Neural progenitor cell (in vitro differentiated cells): ENCODE data around the gene TLNRD1.

Experiments used
- CTCF ChIP-seq: fragments of 200-600 bp; sonication (generic); IDR thresholded peaks from 2 replicates; pipeline ENCODE4 v1.5.1; 2017; ENCODE audit warnings: antibody characterized with exemption, mild to moderate bottlenecking
- EZH2 ChIP-seq: fragments of 200-600 bp; sonication (generic); IDR thresholded peaks from 2 replicates; pipeline ENCODE4 v1.6.1; 2017; ENCODE audit warnings: antibody characterized with exemption, mild to moderate bottlenecking, moderate library complexity
- EZH2phosphoT487 ChIP-seq: fragments of 200-600 bp; sonication (generic); IDR thresholded peaks from 2 replicates; pipeline ENCODE4 v1.6.1; 2017; ENCODE audit warnings: antibody characterized with exemption

DNA sequence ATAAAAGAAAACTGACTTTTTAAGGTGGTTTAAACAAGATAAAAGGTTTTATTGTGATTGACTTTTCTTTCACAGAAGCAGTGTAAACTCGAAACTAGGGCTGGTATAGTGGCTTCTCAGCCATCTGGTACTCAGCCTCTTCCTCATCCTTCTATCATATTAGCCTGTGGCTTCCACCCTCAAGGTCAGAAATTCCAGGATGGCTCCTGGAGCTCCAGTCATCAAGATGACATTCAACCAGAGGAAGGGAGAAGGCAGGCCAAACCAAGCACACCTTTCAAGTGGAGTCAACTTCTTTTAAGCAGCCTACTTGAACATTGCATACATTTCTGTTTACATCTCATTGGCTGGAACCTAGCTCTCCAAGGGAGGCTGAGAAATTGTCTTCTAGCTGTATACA lies 9.8 kb upstream of the TLNRD1 start:
- TF ChIP-seq EZH2phosphoT487 (no peak), CTCF (no peak), EZH2 (no peak)
